Measurements from ENCODE around the gene BRINP2.

DNA sequence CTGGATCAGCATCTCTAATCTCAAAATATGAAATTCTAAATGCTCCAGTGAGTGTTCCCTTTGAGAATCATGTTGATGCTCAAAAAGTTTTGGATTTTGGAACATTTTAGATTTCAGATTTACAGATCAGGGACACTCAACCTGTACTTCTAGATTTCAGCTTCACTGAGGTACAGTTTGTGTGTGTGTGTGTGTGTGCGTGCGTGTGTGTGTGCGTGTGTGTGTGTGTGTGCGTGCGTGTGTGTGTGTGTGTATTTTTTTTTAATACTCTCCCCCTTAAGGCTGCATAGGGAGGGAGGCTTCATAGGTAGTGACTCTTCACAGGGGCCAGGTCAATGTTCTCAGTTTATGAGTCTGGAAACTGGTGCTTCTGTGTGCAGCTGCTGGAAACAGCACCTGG lies 77.5 kb downstream of the BRINP2 start:
- TF ChIP-seq CTCF (IDR thresholded peaks at IDR 0.05) = no peak
- TF ChIP-seq POLR2A (IDR thresholded peaks at IDR 0.05; ENCODE audit: low read depth) = no peak
- no peak for TF ChIP-seq POLR2AphosphoS5 (IDR thresholded peaks at IDR 0.05)
- no peak for TF ChIP-seq EP300 (IDR thresholded peaks at IDR 0.05)
